ENCODE measurements around the gene GABRG3. TPM values are rescaled to one million over a fixed set of nuclear protein-coding genes. Genes with fewer than 3 reads are reported as not detected.

The GABRG3 gene
- total RNA-seq, 4 donors from 2014 or later, result 0.67 to 3.0 TPM; not detected in 2

- 71 to 81% methylated on average over 5 of the region's 5 CpGs for WGBS, 2 donors
- DNase-seq, result no peak
- Histone ChIP-seq H3K4me3 (replicated peaks in 1 of 3) (no peak overlapping the region), H3K9me3 (no peaks in the 10 kb centered on the region), H3K27me3 (no peaks in the 10 kb centered on the region), H3K4me1 (no peaks in the 10 kb centered on the region), H3K36me3 (no peaks in the 10 kb centered on the region), H3K27ac (no peak overlapping the region)
- no peak for TF ChIP-seq POLR2A (IDR thresholded peaks at IDR 0.05)
- no peak for TF ChIP-seq CTCF (IDR thresholded peaks at IDR 0.05)
- intact Hi-C loops (cut with DNase I), result no loop called here
Observed at GRCh38 chr15:27582726-27583410, 611.9 kb downstream of the GABRG3 start.

GRCh38 chr15:27583651-27584050, 612.7 kb downstream of the GABRG3 start:
- WGBS, 2 donors, result 0 to 54% methylated on average over 1 of the region's 1 CpG
- H3K27me3 ChIP-seq, result no peaks in the 10 kb centered on the region
- no peak for TF ChIP-seq POLR2A (IDR thresholded peaks at IDR 0.05)
- TF ChIP-seq CTCF (IDR thresholded peaks at IDR 0.05), result no peak
- no peak overlapping the region for H3K27ac ChIP-seq
- DNase-seq, result no peak
- no peaks in the 10 kb centered on the region for H3K9me3 ChIP-seq
- no peaks in the 10 kb centered on the region for H3K4me1 ChIP-seq
- no peak overlapping the region for H3K4me3 ChIP-seq (replicated peaks in 1 of 3)
- intact Hi-C loops (cut with DNase I), result no loop called here
- no peaks in the 10 kb centered on the region for H3K36me3 ChIP-seq

- Histone ChIP-seq H3K9me3 (no peaks in the 10 kb centered on the region), H3K36me3 (no peaks in the 10 kb centered on the region), H3K4me3 (replicated peaks in 1 of 3) (no peak overlapping the region), H3K27ac (no peak overlapping the region), H3K4me1 (no peaks in the 10 kb centered on the region), H3K27me3 (no peaks in the 10 kb centered on the region)
- no peak for TF ChIP-seq CTCF (IDR thresholded peaks at IDR 0.05)
- TF ChIP-seq POLR2A (IDR thresholded peaks at IDR 0.05), result no peak
- DNase-seq, result no peak
- intact Hi-C loops (cut with DNase I), result no loop called here
- WGBS, 2 donors, result 77 to 84% methylated on average over 6 of the region's 6 CpGs
Observed at GRCh38 chr15:27585041-27585640, 614.2 kb downstream of the GABRG3 start.

GRCh38 chr15:27587810-27588209, 616.8 kb downstream of the GABRG3 start:
- 30 to 36% methylated on average over 13 to 14 of the region's 14 CpGs for WGBS, 2 donors
- DNase-seq, result peak in 1 of 2 donors; percentile 7
- no peaks in the 10 kb centered on the region for H3K27me3 ChIP-seq
- intact Hi-C loops (cut with DNase I), result no loop called here
- no peak overlapping the region for H3K27ac ChIP-seq
- TF ChIP-seq CTCF (IDR thresholded peaks at IDR 0.05), result no peak
- TF ChIP-seq POLR2A (IDR thresholded peaks at IDR 0.05), result no peak
- H3K4me1 ChIP-seq, result no peaks in the 10 kb centered on the region
- H3K9me3 ChIP-seq, result no peaks in the 10 kb centered on the region
- H3K4me3 ChIP-seq (replicated peaks in 1 of 3), result no peak overlapping the region
- H3K36me3 ChIP-seq, result no peaks in the 10 kb centered on the region

- no peaks in the 10 kb centered on the region for H3K27me3 ChIP-seq
- no peak for DNase-seq
Observed at GRCh38 chr15:27589260-27589659, 618.3 kb downstream of the GABRG3 start.

More at GRCh38 chr15:27589260-27589659, 618.3 kb downstream of the GABRG3 start:
- no peaks in the 10 kb centered on the region for H3K4me1 ChIP-seq
- TF ChIP-seq CTCF (IDR thresholded peaks at IDR 0.05) (no peak), POLR2A (IDR thresholded peaks at IDR 0.05) (no peak)
- no peaks in the 10 kb centered on the region for H3K9me3 ChIP-seq
- intact Hi-C loops (cut with DNase I), result no loop called here
- no peak overlapping the region for H3K27ac ChIP-seq
- H3K4me3 ChIP-seq (replicated peaks in 1 of 3), result no peak overlapping the region
- H3K36me3 ChIP-seq, result no peaks in the 10 kb centered on the region
- 80 to 81% methylated on average over 9 of the region's 9 CpGs for WGBS, 2 donors
